GM12865 (cell line): ENCODE data around the gene CEP112.

Experiments used
- DNase-seq: peaks from one replicate; pipeline ENCODE4 v3.0.0; 2010; ENCODE audit warnings: low read depth
- H3K4me3 ChIP-seq: 2 replicates; pipeline ENCODE4 v1.5.1; 2011; ENCODE audit warnings: mild to moderate bottlenecking, low read depth, low read length, control low read depth
- CTCF ChIP-seq: IDR thresholded peaks from 2 replicates; pipeline ENCODE4 v1.5.1; 2011; ENCODE audit warnings: low read length, control low read depth, low read depth, inconsistent platforms; ENCODE audit not compliant: insufficient read depth; ENCODE audit errors: missing control alignments

The CEP112 gene

DNA sequence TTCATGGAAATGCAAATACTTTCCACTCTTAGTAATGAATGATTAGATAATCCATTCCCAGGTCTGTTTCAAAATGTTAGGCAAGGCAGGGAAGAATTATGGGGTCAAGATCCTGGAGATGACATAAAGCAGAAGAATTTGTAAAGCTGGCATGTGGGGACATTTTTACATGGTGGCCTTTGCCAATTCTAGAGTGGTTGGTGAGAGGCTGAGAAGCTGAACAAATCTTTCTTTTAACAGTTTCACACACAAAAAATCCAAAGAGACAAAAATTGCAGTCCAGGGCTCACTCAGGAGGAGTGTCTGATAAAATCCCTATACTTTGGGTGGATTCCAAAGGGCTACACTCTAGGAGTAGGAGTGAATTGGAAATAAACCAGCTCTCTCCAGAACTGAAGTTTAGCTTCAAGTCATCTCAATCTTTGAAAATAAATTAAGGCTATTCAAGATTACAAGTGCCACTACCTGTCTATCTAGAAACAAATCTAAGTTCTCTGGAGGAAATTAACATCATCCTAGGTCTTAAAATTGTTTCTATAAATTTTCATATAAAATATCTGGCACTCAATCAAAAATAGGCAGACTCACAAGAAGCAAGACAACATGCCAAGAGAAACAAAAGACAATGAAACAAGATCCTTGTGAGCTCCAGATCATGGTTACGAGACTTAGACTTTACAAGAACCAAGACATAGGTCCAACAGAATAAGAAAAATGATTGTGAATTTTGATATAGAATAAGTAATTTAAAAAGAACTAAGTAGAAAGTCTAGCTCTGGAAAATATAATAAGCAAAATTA is 517.5 kb downstream of the CEP112 start:
- DNase-seq, result no peak
- H3K4me3 ChIP-seq, result no peak overlapping the region
- TF ChIP-seq CTCF, result no peak

DNA sequence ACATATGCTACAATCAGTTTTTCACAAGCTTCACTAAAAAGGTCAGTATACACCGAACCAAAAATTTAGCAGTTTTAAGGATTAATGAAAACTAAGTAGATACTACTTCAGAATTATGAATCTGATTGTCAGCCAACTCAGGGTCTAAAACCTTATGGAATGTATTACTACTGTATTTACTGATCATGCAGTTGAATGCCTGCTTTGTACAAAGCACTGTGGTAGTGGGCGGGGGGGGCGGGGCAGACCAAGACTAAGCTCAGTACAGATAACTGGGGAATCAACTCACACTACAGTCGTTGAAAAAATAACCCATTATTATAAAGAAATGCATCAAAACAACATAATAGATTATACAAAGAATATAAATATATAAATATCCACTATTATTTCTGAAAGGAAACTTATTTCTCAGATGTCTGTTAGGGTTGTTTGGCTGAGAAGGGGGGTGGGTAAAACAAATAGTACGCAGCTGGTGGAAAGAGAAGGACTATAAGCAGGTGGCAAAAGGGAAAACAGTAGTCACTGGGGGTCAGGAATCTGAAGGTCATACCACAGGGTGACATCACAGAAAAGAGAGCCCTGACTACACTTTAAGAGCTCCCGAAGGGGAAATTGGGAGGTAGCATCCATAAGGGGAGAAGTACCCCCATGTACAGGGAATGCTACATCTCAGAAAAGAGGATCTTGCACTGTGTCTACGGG is 521.1 kb downstream of the CEP112 start:
- H3K4me3 ChIP-seq, result no peak overlapping the region
- no peak for DNase-seq
- no peak for TF ChIP-seq CTCF

DNA sequence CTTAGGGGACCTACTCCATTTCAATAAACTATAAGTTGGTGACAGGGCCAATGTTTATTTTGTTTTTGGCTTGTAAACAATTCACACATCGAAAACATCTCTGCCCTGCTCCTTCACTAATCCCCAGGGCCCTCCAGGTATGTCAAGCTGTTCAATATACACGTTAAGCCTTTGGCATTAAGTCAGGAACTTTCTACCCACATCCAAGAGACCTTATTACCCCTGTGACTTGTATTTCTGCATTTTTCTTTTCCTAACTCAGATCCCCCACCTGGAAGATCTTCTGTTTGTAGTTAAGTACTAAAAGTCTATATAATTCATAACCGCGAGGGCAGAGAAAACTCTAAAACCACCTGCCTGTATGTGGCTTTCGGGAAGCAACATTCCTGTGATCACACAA is 523.7 kb downstream of the CEP112 start:
- DNase-seq, result no peak
- TF ChIP-seq CTCF, result no peak
- H3K4me3 ChIP-seq, result no peak overlapping the region

DNA sequence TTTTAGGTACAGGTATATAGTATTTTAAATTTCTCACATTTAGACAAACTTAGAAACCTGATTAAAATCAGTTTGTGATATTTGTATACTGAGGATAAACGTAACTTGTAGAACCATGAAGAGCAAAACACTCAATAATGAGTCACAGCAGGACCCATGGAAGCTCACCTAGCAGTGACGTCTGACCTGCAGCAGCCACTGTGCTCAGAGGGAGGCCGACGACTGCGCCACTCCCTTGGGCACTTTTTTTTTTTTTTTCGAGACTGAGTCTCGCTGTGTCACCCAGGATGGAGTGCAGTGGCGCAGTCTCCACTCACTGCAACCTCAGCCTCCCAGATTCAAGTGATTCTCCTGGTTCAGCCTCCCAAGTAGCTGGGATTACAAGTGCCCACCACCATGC is 524.3 kb downstream of the CEP112 start:
- TF ChIP-seq CTCF, result no peak
- no peak for DNase-seq
- H3K4me3 ChIP-seq, result no peak overlapping the region

GRCh38 chr17:65666876-65667321 is 525.0 kb downstream of the CEP112 start:
- DNase-seq, result no peak
- no peak for TF ChIP-seq CTCF

DNA sequence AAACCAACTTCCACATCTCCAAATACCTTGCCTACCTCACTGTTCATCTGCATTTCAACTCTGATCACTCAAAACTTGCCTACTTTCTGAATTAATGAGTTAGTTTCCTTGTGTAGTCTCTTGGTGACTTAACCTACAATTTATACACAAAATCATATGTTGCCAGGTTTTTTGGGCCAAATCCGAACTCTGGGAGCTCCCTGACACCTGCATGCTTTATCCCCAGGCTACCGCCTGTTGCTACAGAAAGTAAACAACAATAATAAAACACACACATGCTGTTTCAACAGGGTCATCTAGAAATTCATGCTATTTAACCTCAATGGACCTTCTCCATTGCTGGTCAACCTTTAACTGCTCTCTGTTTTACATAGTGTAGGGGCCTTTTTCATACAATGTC is 526.0 kb downstream of the CEP112 start:
- H3K4me3 ChIP-seq, result no peak overlapping the region
- no peak for DNase-seq
- no peak for TF ChIP-seq CTCF

More at GRCh38 chr17:65666876-65667321, 525.0 kb downstream of the CEP112 start:
- no peak overlapping the region for H3K4me3 ChIP-seq
